D341Med (cell line): ENCODE data around the gene FAF2.
"Not testable (repeated sequence)": the region's sequence is repeated elsewhere in the genome, so short reads cannot be mapped to it uniquely, and the experiment has no call there.

Experiments
- DNase-seq: peaks from one replicate; pipeline ENCODE4 v3.0.0; 2012; ENCODE audit warnings: low spot score

The FAF2 gene, protein sequence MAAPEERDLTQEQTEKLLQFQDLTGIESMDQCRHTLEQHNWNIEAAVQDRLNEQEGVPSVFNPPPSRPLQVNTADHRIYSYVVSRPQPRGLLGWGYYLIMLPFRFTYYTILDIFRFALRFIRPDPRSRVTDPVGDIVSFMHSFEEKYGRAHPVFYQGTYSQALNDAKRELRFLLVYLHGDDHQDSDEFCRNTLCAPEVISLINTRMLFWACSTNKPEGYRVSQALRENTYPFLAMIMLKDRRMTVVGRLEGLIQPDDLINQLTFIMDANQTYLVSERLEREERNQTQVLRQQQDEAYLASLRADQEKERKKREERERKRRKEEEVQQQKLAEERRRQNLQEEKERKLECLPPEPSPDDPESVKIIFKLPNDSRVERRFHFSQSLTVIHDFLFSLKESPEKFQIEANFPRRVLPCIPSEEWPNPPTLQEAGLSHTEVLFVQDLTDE

DNA sequence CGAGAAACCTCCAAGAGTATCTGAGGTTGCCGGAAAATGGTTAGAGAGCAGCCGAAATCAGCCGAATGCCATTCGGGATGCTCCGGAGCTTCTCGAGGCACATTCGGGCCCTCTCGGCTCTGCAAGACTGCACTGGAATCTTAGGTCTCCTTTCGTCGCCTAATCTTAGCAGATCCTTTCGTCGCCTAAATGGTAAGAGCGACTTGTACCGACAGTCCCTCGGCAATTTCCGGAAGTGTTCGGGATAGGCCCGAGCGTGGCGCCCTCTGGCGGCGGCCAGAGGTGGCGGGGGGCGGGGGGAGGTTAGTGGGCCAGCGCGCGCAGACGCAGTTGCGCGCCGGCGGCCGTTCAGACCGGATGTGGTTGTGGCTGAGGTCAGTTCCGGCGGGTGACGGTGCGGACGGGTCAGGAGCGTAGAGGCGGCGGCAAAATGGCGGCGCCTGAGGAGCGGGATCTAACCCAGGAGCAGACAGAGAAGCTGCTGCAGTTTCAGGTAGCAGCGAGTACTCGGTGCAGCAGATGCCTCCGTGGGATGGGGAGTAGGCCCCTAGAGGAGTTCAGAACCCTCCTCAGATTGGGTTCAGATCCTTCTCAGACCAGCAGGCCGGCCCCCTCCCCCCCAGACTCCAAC, at the start of gene FAF2:
Gene FAF2, plus strand, starts transcription at position 408 of the 631 bp plus-strand sequence. Its CDS starts 23 bp downstream, at position 431.
- peak; percentile 99 for DNase-seq

DNA sequence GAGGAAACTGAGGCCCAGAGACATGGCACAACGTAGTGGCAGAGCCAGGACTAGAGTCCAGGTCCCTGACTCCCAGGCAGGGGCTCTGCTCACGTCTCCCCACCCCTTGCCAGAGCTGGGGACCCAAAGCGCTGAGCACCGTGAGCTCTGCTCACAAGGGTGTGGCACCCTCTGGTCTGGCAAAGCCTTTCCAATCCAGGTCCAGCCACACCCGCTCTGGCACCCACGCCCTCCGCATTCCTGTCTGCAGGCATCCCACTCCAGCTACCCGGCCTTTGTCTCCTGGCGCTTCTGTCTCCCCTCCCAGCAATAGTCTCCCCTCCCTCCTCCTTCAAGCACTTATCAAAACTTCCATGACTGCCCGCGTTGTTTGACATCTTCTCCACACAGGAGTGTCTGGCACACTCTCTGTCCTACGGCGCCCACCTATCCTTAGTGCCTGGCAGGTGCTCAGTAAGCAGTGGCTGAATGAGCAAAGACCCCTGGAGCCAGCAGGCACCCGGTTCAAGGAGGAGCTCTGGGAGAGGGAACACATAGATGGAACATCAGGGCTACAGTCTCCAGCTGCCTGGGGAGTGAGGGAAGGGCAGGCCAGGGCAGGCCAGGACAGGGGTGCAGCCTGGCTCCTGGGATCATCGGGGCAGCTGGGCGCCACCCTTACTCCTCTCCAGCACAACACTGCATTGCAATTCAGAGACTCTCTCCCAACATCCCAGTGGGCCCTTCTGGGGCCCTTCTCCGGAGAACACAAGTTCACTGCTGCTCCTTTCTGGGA, 47.6 kb upstream of the FAF2 start:
- DNase-seq = no peak

DNA sequence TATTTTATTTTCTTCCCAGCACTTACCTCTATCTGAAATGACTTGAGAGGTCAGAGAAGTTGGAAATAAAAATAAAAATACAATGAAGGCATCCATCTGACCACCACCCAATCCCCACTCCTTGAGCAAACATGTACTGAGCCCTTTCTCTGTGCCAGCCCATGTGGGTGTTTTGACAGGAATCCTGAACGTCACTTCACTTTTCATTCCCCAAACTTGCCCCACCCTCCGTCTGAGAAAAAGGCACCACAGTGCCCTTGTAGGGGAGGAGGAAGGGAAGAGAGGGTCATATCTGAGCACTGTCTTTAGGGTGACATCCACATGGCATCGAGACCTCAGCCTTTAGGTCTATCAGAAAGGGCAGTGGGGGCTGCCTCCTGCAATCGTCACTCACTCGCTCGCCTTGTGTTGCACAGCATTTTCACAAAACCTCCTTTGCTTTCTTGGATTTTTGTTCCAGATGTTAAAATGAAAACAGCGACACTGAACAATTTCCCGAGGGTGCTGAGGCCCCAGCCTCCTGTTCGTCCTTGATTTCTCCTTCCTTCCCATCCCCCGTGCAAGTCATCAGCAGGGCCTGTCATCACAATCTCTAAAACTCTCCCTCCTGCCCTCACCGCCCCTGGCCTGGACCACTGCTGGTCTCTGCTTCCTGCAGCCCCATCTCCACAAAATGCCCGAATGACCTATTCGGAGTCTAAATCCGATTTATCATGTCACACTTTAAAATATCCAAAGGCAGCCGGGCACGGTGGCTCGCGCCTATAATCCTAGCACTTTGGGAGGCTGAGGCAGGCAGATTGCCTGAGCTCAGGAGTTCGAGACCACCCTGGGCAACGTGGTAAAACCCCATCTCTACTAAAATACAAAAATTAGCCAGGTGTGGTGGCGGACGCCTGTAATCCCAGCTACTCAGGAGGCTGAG, 46.6 kb upstream of the FAF2 start:
- no peak for DNase-seq

DNA sequence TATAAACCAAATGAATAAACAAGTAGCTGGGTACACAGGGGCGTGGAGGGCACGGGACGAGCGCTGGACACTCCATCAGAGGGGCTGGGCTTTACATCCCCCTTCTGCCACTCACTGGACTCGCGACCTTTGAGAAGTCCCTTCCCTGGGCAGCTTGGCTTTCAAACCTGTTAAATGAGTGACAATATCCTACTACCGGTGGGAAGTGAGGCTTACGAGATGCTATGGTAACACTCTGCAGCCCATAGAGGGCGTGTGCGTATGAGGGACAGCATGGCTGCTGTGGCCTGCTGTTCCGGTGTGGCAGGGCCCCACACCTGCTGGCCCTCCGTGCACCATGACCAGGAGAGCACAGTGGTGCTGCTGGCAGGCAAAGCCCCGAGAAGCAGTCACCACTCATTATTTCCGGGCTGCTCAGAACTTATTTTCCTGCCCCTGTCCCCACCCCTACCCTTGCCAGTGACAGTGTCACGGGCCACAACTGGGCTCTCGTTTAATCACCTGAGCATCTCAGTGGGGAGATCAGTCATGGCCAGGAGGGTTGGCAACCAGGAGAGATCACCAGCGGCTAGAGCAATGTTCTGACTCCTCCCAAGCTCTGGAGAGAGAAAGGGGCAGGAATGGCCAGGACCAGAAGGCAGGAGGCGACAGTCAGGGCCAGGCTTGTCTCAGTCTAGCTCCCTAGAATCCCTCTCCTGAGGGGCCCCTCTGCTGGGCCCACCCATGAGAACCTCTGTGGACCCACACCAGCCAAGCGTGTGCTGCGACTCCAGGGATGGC, 42.3 kb upstream of the FAF2 start:
- DNase-seq = peak; percentile 32

DNA sequence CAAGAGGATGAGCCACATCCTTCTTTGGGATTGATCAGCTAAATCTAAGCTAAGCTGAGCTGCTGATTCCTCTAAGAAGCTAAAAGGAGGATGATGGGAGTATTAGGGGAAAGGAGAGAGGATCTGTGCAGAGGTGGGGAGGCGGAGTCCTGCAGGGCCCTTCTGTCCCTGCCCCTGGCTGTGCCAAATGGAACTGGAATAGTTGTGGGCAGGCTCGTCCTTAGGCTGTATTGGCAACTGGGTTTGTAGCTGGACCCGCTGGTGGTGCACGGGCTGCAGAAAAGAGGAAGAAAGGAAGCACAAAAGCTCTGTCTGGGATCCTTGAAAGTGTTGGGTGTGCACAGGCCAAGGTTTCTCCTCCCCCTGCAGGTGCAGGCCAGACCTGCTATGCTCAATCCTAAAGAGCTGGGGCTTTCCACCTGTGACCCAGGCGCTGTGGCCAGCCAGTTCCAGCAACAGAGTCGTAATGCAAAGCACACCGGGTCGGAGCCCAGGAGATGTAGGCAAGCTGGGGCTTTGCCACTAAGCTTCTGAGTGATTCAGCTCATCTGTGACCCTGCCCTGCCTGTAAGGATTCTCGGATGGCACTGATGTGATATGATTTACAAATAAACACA, 41.6 kb upstream of the FAF2 start:
- peak; percentile 71 for DNase-seq

DNA sequence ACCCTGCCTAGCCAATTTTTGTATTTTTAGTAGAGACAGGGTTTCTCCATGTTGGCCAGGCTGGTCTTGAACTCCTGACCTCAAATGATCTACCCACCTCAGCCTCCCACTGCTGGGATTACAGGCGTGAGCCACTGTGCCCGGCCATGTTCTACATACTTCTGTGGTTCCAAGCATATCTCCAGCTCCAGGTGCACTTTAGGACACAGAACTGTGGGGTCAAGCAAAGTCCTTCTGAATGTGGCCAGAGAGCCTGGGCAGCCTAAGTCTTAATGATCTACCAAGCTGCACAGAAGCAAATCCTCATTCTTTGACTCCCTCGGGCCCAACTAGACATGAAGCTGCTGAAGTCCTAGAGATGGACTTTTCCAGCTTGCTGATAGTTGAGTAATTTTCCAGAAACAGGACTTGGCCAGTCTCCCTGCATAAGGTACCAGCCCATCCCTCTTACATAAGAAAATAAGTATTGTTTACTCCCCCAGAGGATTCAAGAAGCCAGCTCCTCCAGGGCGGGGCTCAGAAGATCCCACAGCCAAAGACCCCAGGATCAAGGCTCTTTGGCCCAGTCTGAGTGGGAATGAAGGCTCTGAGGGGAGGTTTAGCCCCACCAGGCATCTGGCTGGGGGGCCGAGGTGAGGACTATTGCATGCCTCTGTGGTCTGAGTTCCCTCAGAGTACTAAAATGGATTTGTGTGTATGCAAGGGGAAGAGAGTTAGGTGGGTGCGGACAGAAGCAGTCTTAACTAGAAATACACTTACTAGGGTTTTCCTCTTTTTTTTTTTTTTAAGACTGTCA, 40.5 kb upstream of the FAF2 start:
- no peak for DNase-seq

DNA sequence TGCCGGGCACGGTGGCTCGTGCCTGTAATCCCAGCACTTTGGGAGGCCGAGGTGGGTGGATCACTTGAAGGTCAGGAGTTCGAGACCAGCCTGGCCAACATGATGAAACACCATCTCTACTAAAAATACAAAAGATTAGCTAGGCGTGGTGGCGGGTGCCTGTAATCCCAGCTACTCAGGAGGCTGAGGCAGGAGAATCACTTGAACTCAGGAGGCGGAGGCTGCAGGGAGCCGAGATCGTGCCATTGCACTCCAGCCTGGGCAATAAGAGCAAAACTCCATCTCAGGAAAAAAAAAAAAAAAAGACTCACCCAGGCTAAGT, 40.0 kb upstream of the FAF2 start:
- DNase-seq = not testable (repeated sequence)

DNA sequence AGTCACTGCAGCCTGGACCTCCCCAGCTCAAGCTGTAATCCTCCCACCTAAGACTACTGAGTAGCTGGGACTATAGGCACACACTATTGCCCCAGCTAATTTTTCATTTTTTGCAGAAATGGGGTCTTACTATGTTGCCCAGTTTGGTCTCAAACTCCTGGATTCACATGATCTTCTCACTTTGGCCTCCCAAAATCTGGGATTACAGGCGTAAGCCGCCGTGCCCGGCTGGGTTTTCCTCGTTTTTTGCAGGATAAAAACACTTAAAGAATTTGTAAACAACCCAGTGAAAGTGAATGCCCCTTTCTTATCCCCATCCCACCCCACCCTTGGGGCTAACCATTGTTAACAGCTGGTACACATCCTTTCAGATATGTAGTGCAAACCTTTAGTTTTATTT, 39.6 kb upstream of the FAF2 start:
- DNase-seq = no peak

DNA sequence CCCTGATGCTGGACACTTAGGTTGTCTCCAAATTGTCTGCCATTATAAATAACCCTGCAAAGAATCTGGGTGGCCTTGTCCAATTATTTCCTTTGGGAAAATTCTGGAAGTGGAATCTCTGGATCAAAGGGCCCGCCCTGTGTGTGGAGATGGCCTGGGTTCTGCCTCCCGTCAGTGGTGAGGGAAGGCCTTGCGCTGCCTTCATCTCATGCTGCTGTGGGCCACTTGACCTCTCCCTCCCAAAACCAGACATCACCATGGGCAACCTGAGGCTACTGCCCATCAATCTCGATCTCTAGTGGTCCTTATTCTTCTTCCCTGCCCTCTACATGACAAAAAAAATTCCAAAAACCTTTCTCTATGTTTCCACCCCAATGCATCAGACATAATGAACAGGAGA, 38.4 kb upstream of the FAF2 start:
- DNase-seq = no peak

DNA sequence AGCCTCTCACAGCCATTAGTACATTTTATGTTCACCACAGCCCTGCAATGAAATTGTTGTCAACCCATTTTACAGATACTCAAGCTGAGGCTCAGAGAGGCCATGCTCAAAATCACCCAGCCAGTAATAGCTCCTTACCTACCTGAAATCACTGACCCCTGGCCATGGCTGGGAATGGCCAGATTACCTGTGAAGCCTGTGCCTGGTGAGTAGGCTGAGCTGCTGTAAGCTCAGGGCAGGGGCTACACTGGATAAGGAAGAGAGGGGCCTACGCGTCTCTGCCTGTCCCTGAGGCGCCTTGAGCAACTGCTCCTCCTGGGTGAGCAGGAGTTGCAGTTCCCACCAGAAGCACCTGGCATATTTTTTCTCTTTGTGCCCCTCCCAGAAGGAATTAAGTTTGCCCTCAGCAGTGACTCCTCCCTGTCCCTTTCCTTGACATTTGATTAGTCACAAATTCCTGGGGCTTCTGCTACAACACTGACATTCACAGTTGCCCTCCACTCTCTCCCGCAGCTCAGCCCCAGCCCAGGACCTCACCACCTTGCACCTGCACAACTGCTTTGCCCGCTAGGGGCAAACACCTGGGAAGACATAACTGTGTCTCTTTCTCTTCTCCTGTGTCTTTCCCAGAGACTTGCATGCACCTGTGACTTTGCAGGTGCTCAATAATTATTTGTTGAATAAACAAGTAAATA, 37.6 kb upstream of the FAF2 start:
- DNase-seq = no peak

DNA sequence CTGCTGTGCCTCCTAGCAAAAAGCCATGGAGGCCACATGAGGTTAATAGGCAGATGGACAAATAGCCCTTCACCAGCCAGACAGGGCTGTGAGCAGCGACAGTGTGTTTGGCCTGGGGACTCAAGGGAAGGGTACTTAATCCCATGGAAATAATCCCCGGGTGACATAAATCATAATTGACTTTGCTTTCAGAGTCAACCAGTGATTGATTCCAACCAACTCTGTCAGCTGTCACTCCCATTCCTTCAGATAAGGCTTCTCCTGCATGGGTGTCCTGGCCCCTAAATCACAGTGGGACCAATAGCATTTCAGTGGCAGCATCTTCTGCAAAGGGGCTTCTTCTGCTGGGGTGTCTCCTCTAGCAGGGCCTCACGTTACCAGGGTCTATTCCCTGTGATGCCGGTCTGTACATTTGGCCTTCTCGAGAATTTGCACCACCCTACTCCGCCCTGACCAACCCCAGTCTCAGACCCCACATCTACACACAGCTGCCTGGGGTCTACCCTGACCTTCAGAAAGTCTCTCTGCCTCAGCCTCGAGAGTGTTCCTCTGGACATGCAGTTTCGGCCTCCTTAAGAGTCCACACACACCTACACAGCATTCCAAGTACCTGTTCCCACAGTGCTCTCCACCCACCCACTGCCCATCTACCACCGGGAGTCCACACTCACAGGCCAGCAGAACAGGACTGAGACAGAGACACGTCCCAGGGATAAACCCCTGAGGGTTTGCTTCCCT, 35.5 kb upstream of the FAF2 start:
- no peak for DNase-seq

DNA sequence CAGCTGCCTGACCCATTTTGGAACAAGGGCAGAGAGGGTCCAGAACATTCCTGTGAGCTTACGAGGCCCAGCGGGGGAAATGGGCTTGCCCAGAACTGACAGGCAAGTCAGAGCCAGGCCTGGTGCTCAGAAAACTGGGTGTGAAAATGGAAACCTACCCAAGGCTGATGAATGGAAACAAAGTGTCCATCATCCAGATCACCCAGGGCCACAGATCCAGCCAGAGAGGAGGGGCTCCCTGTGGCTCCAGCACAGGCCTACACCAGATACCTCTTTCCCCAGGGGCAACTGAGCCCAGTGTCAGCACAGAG, 35.0 kb upstream of the FAF2 start:
- DNase-seq = no peak

DNA sequence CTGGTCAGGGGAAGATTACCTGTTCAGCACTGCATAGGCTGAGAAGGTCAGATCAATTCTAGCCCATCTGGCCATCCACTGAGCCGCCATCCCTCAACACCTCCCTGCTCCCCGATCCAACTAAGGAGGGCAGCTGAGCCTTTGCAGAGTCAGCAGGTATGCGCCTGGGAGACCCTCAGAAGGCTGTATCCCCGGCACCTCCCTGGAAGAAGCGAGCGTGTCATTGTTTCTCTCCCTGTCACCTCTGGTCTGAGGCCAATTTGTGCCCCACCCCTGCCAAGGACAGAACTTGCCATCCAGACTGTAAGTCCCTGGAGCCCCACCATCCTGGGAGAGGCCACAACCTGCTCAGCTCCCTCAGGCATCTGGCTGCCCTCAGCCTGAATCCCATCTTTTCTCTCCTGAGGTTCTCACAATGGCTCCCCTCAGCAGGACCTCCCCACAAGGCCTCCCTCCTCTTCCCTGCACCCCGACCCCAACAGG, 34.4 kb upstream of the FAF2 start:
- no peak for DNase-seq

DNA sequence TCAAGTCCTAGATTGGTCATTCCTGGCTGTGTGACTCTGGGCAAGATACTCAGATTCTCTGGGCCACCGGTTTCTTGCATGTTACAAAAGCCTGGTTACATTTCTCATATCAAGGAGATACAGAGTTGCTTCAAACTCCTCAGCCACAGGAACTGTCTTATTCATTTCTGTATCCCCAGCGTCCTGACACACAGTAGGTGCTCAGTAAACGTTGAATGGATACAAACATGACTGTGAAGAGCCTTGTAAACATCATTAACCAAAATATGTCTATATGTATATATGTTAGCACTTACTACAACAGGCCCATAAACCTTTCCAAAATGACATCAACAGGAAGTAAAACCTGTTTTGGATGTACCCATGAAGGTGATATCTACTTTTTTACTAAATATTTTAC, 33.5 kb upstream of the FAF2 start:
- DNase-seq = no peak

DNA sequence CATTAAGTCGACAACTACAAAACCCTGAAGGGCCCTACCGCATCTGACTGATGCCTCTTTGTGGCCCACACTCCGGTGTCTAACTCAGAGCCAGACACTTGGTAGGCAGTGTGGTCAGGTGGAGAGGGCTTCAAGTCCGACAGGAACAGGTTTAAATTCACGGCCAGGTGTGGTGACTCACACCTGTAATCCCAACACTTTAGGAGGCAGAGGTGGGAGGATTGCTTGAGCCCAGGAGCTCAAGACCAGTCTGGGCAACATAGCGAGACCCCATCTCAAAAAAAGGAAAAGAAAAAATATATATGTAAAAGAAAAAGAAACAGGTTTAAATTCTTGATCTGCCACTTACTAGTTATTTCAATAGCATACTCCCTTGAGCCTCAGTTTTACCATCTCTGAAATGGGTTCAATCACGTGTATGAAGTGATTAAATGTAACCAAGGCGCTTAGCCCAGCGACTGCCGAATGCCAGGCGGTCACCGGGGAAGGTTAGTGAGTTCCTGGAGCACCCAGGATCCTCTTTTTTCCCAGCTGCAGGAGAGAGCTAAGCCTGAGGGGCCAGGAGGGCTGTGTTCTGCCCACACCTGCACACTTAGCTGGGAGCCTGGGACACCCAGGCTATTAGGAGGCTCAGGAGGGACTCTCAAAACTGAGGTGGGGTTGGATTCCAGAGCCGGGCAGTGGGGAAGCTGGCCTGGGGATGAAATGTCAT, 32.8 kb upstream of the FAF2 start:
- no peak for DNase-seq

DNA sequence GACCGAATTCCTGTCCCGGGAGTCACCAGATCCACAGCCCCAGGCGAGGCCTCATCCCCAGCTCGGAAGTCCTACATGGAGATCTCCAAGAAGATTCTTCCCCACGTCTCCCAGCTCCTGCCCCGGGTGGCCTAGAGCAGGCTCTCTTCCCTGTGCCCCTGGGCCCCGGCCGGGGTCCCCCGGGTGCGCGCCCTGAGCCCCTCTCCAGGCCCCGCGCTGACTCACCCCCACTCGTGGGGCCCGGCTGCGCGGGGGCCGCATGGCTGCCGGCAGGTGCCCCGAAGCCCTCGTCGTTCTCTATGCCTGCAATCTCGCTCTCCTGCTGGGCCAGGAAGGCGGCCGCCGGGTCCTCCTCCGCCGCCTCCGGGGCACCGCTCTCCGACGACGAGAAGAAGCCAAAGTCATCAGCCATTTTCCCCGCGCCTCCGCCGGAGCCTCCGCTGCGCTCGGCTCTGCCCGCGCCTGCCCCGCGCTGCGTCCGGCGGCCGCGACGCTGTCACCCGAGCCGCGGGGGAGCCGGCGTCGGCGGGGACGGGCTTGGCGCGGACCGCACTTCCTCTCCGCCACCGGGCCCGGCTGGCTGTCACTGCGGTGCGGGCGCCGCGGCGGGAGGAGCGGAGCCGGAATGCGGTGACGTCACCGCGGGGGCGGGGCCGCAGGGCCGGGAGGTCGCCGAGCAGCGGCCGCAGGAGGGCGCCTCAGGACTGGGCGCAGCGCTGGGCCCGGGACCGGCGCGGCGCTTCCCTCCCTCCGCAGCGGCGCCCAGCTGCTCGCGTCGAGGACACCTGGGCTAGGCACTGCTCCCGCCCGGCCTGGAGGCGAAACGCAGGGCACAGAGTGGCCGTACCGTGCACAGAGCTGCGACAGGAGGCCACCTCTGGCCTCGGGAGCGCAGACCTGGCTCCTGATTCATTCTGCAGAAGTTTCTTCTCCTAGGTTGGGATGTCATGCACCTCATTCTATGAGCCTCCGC, 31.9 kb upstream of the FAF2 start, which contains the start of gene CLTB:
Gene CLTB, minus strand, starts transcription at position 588 of the 973 bp plus-strand sequence. Its CDS starts 176 bp downstream, at position 412.
- peak; percentile 98 for DNase-seq
